MM.1S (cell line): ENCODE data around the gene PDIA3.

Source experiments
- CTCF ChIP-seq: fragments of 300-600 bp; sonication (generic); IDR thresholded peaks from 2 replicates; pipeline ENCODE4 v1.5.1; 2016; ENCODE audit warnings: antibody characterized with exemption, low read length, mixed read lengths
- EZH2 ChIP-seq: fragments of 300-600 bp; sonication (generic); optimal IDR thresholded peaks from 2 replicates; pipeline ENCODE3; 2017; ENCODE audit warnings: low read depth, mild to moderate bottlenecking, antibody characterized with exemption, low read length, mixed read lengths

- TF ChIP-seq CTCF (no peak), EZH2 (no peak)
Measured at GRCh38 chr15:43793647-43794046, 47.4 kb downstream of the PDIA3 start.
